K562 (cell line): ENCODE results near the gene PSME4. TPM values are rescaled to one million over a fixed set of nuclear protein-coding genes. Genes with fewer than 3 reads are reported as not detected.

ENCODE experiments used
- FOXM1 ChIP-seq, 2 experiments: fragments of 450-650 bp in 1 of 2; sonication (generic) in 1 of 2; formaldehyde crosslinking in 1 of 2; IDR thresholded peaks; 2 replicates each; pipeline versions ENCODE4 v1.6.1 to v1.9.0; 2017 to 2022; ENCODE audit warnings: low read depth in 2 of 2, mild to moderate bottlenecking in 2 of 2, missing genetic modification reagents in 1 of 2, moderate library complexity in 1 of 2
- MAZ ChIP-seq, 2 experiments: fragments of 450-650 bp in 1 of 2; sonication (generic) in 1 of 2; formaldehyde crosslinking; IDR thresholded peaks in 1 of 2; conservative IDR thresholded peaks in 1 of 2; 2 replicates each; pipeline versions ENCODE4 v1.4.0 to v1.5.0; 2020; ENCODE audit warnings: mild to moderate bottlenecking in 1 of 2, missing genetic modification reagents in 1 of 2
- NCOA1 ChIP-seq: fragments of 450-650 bp; IDR thresholded peaks from 2 replicates; pipeline ENCODE4 v1.6.1; 2016; ENCODE audit warnings: low read depth
- NFIC ChIP-seq: fragments of 450-650 bp; IDR thresholded peaks from 2 replicates; pipeline ENCODE4 v1.6.1; 2017; ENCODE audit warnings: mild to moderate bottlenecking, inconsistent platforms
- POLR2AphosphoS5 ChIP-seq: IDR thresholded peaks from 2 replicates; pipeline ENCODE4 v1.6.1; 2011; ENCODE audit warnings: mild to moderate bottlenecking, low read depth, low read length, moderate library complexity; ENCODE audit not compliant: control insufficient read depth, insufficient read depth
- POLR3G ChIP-seq: IDR thresholded peaks from 2 replicates; pipeline ENCODE4 v1.6.1; 2011; ENCODE audit not compliant: insufficient read length, insufficient replicate concordance; ENCODE audit errors: extremely low read depth
- U2AF1 ChIP-seq: fragments of 200-400 bp; formaldehyde crosslinking; optimal IDR thresholded peaks from 2 replicates; pipeline ENCODE3; 2017; ENCODE audit warnings: mild to moderate bottlenecking, low read depth, low read length, moderate library complexity
- ZBTB1 ChIP-seq: sonication (generic); formaldehyde crosslinking; IDR thresholded peaks from 2 replicates; pipeline ENCODE4 v1.8.1; 2023; ENCODE audit warnings: missing genetic modification reagents, low read depth, mild to moderate bottlenecking, borderline replicate concordance
- ZNF165 ChIP-seq: fragments of 250-450 bp; sonication (Bioruptor Pico); IDR thresholded peaks from 2 replicates; pipeline ENCODE4 v1.4.0; 2020; ENCODE audit warnings: borderline replicate concordance
- ZNF197 ChIP-seq: fragments of 200-800 bp; sonication (Bioruptor generic); IDR thresholded peaks from 2 replicates; pipeline ENCODE4 v1.6.1; 2016; ENCODE audit warnings: low read depth, missing genetic modification characterization, missing compliant biosample characterization
- ZNF780A ChIP-seq: fragments of 250-450 bp; sonication (Bioruptor Pico); IDR thresholded peaks from 2 replicates; pipeline ENCODE4 v1.5.0; 2021; ENCODE audit warnings: mild to moderate bottlenecking
- polyA plus RNA-seq, 8 experiments: library from polyadenylated mRNA; depleted of rRNA in 4 of 8; stranded (reverse) in 5 of 8; unstranded in 3 of 8; fragments of >200 nt; fragmentation: Nextera tagmentation in 2 of 8; fragmentation: Illumina TruSeq in 1 of 8; extraction: Ambion mirVana in 2 of 8; extraction: Trizol in 1 of 8; gene quantifications; 2 replicates each; pipeline versions ENCODE4 v1.2.1 to v1.2.3, GENCODE V29; 2011 to 2014; ENCODE audit warnings: inconsistent platforms in 1 of 8, missing spikeins in 1 of 8
- total RNA-seq, 7 experiments: library from RNA; depleted of rRNA in 6 of 7; stranded (reverse); fragments of >200 nt in 6 of 7; fragmentation: Illumina TruSeq in 2 of 7; extraction: Trizol in 2 of 7; gene quantifications; 2 replicates each; pipeline versions ENCODE4 v1.2.1 to v1.2.3, GENCODE V29; 2011 to 2021; ENCODE audit warnings: low replicate concordance in 1 of 7
- TF ChIP-seq, protein P1 (sequence below): fragments of 450-650 bp; IDR thresholded peaks from 2 replicates; pipeline ENCODE4 v1.6.1; 2017; ENCODE audit warnings: antibody characterized with exemption, mild to moderate bottlenecking
- TF ChIP-seq, protein P2 (sequence below), 3 experiments: fragments of 200-800 bp in 1 of 3; fragments of 250-450 bp in 1 of 3; fragments of 450-650 bp in 1 of 3; sonication (Bioruptor Pico) in 1 of 3; sonication (Bioruptor generic) in 1 of 3; formaldehyde crosslinking in 1 of 3; IDR thresholded peaks; 2 replicates each; pipeline versions ENCODE4 v1.6.1 to v1.8.0; 2016 to 2022; ENCODE audit warnings: mild to moderate bottlenecking in 2 of 3, missing genetic modification characterization in 2 of 3, missing compliant biosample characterization in 1 of 3, moderate library complexity in 1 of 3
- TF ChIP-seq, protein P3 (sequence below): fragments of 250-450 bp; sonication (Bioruptor Pico); IDR thresholded peaks from 2 replicates; pipeline ENCODE4 v1.5.0; 2022; ENCODE audit warnings: mild to moderate bottlenecking

PSME4 gene
- total and polyA plus RNA-seq, 9 of the 15 experiments (the other 6 are each of a cell fraction or from before 2014, with no cell fraction given), result 24.3 to 77.8 (median 40.5) TPM

DNA sequence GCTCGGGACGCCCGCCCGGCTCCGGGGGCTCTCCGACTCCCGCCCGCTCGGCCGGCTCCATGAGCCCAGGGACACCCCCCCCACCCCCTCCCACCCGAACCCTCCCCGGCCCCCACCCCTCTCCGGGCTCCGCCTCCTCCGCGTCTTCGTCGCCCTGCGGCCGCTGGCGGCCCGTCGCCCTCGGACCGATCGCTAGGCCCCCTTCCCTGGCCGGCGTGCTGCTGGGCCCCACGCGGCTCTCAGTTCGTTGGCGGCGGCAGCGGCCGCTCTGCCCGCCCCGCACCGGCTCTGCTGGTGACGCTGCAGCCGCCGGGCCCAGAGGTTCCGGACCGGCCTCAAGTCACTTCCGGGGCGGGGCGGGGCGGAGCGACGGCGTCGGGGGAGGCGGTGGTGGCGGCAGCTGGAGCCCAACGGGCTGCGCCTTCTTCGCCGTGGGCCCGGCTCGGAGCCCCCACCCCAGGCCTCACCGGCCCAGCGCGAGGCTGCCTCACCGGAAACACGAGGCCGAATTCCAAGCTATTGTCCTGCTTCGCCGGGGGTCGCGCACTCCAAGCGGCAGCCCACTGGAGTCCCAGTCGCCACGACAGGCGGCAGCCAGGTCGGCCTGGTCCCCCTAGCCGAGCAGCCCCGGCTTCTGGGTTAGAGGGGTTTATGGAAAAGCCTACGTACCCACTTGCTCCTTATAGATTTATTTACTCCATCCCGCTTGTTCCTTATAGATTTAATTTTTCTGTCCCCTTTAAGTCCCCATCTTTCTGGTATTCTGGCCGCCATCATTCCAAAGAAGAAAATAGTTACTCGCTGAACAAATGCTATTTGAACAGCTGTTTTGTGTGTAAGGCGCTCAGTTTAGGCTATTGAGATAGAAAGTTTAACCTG, at the start of gene PSME4 (continued):
- TF ChIP-seq, protein P1, sequence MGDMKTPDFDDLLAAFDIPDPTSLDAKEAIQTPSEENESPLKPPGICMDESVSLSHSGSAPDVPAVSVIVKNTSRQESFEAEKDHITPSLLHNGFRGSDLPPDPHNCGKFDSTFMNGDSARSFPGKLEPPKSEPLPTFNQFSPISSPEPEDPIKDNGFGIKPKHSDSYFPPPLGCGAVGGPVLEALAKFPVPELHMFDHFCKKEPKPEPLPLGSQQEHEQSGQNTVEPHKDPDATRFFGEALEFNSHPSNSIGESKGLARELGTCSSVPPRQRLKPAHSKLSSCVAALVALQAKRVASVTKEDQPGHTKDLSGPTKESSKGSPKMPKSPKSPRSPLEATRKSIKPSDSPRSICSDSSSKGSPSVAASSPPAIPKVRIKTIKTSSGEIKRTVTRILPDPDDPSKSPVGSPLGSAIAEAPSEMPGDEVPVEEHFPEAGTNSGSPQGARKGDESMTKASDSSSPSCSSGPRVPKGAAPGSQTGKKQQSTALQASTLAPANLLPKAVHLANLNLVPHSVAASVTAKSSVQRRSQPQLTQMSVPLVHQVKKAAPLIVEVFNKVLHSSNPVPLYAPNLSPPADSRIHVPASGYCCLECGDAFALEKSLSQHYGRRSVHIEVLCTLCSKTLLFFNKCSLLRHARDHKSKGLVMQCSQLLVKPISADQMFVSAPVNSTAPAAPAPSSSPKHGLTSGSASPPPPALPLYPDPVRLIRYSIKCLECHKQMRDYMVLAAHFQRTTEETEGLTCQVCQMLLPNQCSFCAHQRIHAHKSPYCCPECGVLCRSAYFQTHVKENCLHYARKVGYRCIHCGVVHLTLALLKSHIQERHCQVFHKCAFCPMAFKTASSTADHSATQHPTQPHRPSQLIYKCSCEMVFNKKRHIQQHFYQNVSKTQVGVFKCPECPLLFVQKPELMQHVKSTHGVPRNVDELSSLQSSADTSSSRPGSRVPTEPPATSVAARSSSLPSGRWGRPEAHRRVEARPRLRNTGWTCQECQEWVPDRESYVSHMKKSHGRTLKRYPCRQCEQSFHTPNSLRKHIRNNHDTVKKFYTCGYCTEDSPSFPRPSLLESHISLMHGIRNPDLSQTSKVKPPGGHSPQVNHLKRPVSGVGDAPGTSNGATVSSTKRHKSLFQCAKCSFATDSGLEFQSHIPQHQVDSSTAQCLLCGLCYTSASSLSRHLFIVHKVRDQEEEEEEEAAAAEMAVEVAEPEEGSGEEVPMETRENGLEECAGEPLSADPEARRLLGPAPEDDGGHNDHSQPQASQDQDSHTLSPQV, result peak; percentile 66
- TF ChIP-seq U2AF1 (peak; percentile 63), POLR2AphosphoS5 (peak; percentile 93), ZNF780A (CRISPR knock-in tag) (no peak), NFIC (peak; percentile 24; the same call in 1 of the 2 replicates), NCOA1 (no peak), POLR3G (no peak), MAZ (CRISPR knock-in tag; conservative IDR thresholded peaks at IDR 0.05 in 1 of 2, IDR thresholded peaks at IDR 0.05 in 1 of 2) (peak; percentile 57 to 75; a peak in 3 of 4 replicates), FOXM1 (IDR thresholded peaks at IDR 0.05; ENCODE audit: low read depth) (no peak), FOXM1 (CRISPR knock-in tag; IDR thresholded peaks at IDR 0.05; ENCODE audit: low read depth) (0 out of 2 replicates have a peak, but pooled peaks have one; percentile 46), ZBTB1 (CRISPR knock-in tag) (no peak), ZNF165 (no peak), ZNF197 (no peak)
- TF ChIP-seq, protein P2, sequence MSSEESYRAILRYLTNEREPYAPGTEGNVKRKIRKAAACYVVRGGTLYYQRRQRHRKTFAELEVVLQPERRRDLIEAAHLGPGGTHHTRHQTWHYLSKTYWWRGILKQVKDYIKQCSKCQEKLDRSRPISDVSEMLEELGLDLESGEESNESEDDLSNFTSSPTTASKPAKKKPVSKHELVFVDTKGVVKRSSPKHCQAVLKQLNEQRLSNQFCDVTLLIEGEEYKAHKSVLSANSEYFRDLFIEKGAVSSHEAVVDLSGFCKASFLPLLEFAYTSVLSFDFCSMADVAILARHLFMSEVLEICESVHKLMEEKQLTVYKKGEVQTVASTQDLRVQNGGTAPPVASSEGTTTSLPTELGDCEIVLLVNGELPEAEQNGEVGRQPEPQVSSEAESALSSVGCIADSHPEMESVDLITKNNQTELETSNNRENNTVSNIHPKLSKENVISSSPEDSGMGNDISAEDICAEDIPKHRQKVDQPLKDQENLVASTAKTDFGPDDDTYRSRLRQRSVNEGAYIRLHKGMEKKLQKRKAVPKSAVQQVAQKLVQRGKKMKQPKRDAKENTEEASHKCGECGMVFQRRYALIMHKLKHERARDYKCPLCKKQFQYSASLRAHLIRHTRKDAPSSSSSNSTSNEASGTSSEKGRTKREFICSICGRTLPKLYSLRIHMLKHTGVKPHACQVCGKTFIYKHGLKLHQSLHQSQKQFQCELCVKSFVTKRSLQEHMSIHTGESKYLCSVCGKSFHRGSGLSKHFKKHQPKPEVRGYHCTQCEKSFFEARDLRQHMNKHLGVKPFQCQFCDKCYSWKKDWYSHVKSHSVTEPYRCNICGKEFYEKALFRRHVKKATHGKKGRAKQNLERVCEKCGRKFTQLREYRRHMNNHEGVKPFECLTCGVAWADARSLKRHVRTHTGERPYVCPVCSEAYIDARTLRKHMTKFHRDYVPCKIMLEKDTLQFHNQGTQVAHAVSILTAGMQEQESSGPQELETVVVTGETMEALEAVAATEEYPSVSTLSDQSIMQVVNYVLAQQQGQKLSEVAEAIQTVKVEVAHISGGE (CRISPR knock-in tag; IDR thresholded peaks at IDR 0.05), result peak in 1 of 3 experiments; percentile 72; a peak in 2 of 6 replicates
- TF ChIP-seq, protein P3, sequence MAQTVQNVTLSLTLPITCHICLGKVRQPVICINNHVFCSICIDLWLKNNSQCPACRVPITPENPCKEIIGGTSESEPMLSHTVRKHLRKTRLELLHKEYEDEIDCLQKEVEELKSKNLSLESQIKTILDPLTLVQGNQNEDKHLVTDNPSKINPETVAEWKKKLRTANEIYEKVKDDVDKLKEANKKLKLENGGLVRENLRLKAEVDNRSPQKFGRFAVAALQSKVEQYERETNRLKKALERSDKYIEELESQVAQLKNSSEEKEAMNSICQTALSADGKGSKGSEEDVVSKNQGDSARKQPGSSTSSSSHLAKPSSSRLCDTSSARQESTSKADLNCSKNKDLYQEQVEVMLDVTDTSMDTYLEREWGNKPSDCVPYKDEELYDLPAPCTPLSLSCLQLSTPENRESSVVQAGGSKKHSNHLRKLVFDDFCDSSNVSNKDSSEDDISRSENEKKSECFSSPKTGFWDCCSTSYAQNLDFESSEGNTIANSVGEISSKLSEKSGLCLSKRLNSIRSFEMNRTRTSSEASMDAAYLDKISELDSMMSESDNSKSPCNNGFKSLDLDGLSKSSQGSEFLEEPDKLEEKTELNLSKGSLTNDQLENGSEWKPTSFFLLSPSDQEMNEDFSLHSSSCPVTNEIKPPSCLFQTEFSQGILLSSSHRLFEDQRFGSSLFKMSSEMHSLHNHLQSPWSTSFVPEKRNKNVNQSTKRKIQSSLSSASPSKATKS (CRISPR knock-in tag), result no peak
